ENCODE measurements around the gene PREX1. TPM values are rescaled to one million over a fixed set of nuclear protein-coding genes. Genes with fewer than 3 reads are reported as not detected.

PREX1 gene
- total and polyA plus RNA-seq, 2 experiments from 2014 or later, result 4.5 to 12.5 TPM

GRCh38 chr20:48582673-48582985, 245.2 kb downstream of the PREX1 start:
- TF ChIP-seq CTCF (IDR thresholded peaks at IDR 0.05; ENCODE audit: low read depth, low read length), result no peak

GRCh38 chr20:48581167-48581566, 246.6 kb downstream of the PREX1 start:
- no peak overlapping the region for H3K4me3 ChIP-seq
- H3K27ac ChIP-seq, result no peak overlapping the region
- H3K27me3 ChIP-seq, result no peaks in the 10 kb centered on the region
- H3K9me3 ChIP-seq (ENCODE audit: low read depth), result no peaks in the 10 kb centered on the region
- no peak for DNase-seq (ENCODE audit: low read depth in 1 of 2, low spot score in 1 of 2)
- H3K36me3 ChIP-seq, result no peaks in the 10 kb centered on the region
- peaks cover 13% of the 10 kb centered on the region for H3K4me1 ChIP-seq (ENCODE audit: low read depth)
- no peak for TF ChIP-seq CTCF (IDR thresholded peaks at IDR 0.05; ENCODE audit: low read depth, low read length)

More at GRCh38 chr20:48582673-48582985, 245.2 kb downstream of the PREX1 start:
- Histone ChIP-seq H3K9me3 (ENCODE audit: low read depth) (no peaks in the 10 kb centered on the region), H3K4me3 (no peak overlapping the region), H3K4me1 (ENCODE audit: low read depth) (peaks cover 13% of the 10 kb centered on the region), H3K27ac (no peak overlapping the region), H3K36me3 (no peaks in the 10 kb centered on the region), H3K27me3 (no peaks in the 10 kb centered on the region)
- no peak for DNase-seq (ENCODE audit: low read depth in 1 of 2, low spot score in 1 of 2)

- TF ChIP-seq CTCF (IDR thresholded peaks at IDR 0.05; ENCODE audit: low read depth, low read length), result peak; percentile 9
- H3K4me3 ChIP-seq, result no peak overlapping the region
- no peak overlapping the region for H3K27ac ChIP-seq
- DNase-seq (ENCODE audit: low read depth in 1 of 2, low spot score in 1 of 2), result no peak
- no peaks in the 10 kb centered on the region for H3K27me3 ChIP-seq
- no peaks in the 10 kb centered on the region for H3K36me3 ChIP-seq
- no peaks in the 10 kb centered on the region for H3K9me3 ChIP-seq (ENCODE audit: low read depth)
- H3K4me1 ChIP-seq (ENCODE audit: low read depth), result peaks cover 8% of the 10 kb centered on the region
Measured at GRCh38 chr20:48578397-48579098, 249.3 kb downstream of the PREX1 start.

GRCh38 chr20:48577557-48577956, 250.2 kb downstream of the PREX1 start:
- Histone ChIP-seq H3K27me3 (no peaks in the 10 kb centered on the region), H3K36me3 (no peaks in the 10 kb centered on the region), H3K4me3 (no peak overlapping the region), H3K27ac (no peak overlapping the region), H3K9me3 (ENCODE audit: low read depth) (no peaks in the 10 kb centered on the region), H3K4me1 (ENCODE audit: low read depth) (peaks cover 6% of the 10 kb centered on the region)
- no peak for TF ChIP-seq CTCF (IDR thresholded peaks at IDR 0.05; ENCODE audit: low read depth, low read length)
- no peak for DNase-seq (ENCODE audit: low read depth in 1 of 2, low spot score in 1 of 2)

- Histone ChIP-seq H3K4me1 (ENCODE audit: low read depth) (no peaks in the 10 kb centered on the region), H3K27ac (no peak overlapping the region), H3K9me3 (ENCODE audit: low read depth) (no peaks in the 10 kb centered on the region), H3K27me3 (no peaks in the 10 kb centered on the region), H3K36me3 (no peaks in the 10 kb centered on the region), H3K4me3 (no peak overlapping the region)
- DNase-seq (ENCODE audit: low read depth in 1 of 2, low spot score in 1 of 2), result peak in 1 of 2 donors; percentile 20
- no peak for TF ChIP-seq CTCF (IDR thresholded peaks at IDR 0.05; ENCODE audit: low read depth, low read length)
Measured at GRCh38 chr20:48574383-48574782, 253.4 kb downstream of the PREX1 start.

Other genes with a start within 250 kb of the PREX1 start
- 20.5 and 20.6 TPM in 2 replicates for gene ARFGEF2, start 93.7 kb upstream of the PREX1 start, total RNA-seq
- 7.0 and 8.5 TPM in 2 replicates for gene ARFGEF2, start 93.7 kb upstream of the PREX1 start, polyA plus RNA-seq
- 50.3 and 54.7 TPM in 2 replicates for gene CSE1L, start 218.3 kb upstream of the PREX1 start, total RNA-seq
- 78.9 and 101 TPM in 2 replicates for gene CSE1L, start 218.3 kb upstream of the PREX1 start, polyA plus RNA-seq

Measured in cardiac muscle cell (in vitro differentiated cells and primary cell).